Keratinocyte (primary cell): ENCODE results near the gene SECTM1.

ENCODE experiments used
- EZH2 ChIP-seq: IDR thresholded peaks from one replicate; pipeline ENCODE4 v1.6.1; 2012; ENCODE audit warnings: inconsistent platforms, mild to moderate bottlenecking, low read length, moderate library complexity
- TF ChIP-seq, protein P1 (sequence below), 3 experiments: IDR thresholded peaks in 1 of 3; conservative IDR thresholded peaks in 1 of 3; optimal IDR thresholded peaks in 1 of 3; 2 replicates in 2 of 3; 3 replicates in 1 of 3; pipeline versions ENCODE3 to v1.5.1; 2011; ENCODE audit warnings: low read length in 3 of 3, mild to moderate bottlenecking in 3 of 3, moderate library complexity in 2 of 3, control low read depth in 1 of 3, inconsistent platforms in 1 of 3; ENCODE audit not compliant: insufficient read depth in 2 of 3; ENCODE audit errors: extremely low read depth in 1 of 3

DNA sequence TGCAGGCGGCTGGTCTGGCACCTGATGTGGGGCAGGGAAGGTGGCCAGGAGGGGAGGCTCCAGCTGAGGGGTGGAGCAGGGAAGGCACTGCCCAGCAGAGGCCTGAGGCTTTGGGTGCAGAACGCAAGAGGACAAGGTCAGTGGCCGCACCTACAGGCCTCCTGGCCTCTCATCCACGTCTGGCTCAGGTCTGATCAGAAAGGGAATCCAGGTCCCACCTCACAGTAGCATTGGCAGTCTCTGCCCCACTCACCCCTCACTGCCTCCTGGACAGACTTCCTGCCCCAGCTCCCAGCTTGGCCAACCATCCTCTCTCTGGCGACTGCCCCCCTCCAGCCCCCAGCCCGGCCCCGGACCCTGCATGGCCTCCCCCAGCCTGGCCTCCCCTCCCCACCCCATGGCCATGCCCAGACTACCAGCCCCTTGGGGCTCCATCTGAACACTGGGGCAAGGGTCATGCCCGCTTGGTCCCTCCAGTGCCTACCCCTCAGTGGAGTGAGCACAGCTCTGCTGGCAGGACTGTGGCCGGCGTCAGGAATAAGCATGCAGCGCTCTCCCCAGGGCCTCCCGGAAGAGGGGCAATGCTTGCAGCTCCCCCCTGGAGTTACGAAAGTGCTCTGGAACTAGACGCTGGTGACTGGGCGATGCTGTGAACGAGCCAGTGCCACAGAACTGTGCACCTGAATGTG lies 42.6 kb upstream of the SECTM1 start:
- TF ChIP-seq, protein P1, sequence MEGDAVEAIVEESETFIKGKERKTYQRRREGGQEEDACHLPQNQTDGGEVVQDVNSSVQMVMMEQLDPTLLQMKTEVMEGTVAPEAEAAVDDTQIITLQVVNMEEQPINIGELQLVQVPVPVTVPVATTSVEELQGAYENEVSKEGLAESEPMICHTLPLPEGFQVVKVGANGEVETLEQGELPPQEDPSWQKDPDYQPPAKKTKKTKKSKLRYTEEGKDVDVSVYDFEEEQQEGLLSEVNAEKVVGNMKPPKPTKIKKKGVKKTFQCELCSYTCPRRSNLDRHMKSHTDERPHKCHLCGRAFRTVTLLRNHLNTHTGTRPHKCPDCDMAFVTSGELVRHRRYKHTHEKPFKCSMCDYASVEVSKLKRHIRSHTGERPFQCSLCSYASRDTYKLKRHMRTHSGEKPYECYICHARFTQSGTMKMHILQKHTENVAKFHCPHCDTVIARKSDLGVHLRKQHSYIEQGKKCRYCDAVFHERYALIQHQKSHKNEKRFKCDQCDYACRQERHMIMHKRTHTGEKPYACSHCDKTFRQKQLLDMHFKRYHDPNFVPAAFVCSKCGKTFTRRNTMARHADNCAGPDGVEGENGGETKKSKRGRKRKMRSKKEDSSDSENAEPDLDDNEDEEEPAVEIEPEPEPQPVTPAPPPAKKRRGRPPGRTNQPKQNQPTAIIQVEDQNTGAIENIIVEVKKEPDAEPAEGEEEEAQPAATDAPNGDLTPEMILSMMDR (optimal IDR thresholded peaks at IDR 0.05 in 1 of 3, IDR thresholded peaks at IDR 0.05 in 1 of 3, conservative IDR thresholded peaks at IDR 0.05 in 1 of 3; ENCODE audit: extremely low read depth in 1 of 3, insufficient read depth in 2 of 3, low read length in 3 of 3): no peak
- peak; percentile 64 for TF ChIP-seq EZH2
